Measurements from ENCODE around the gene CD59. TPM values are rescaled to one million over a fixed set of nuclear protein-coding genes. Genes with fewer than 3 reads are reported as not detected.

The CD59 gene
- total and polyA plus RNA-seq, 4 experiments from 2014 or later = 68.3 to 100 (median 85.9) TPM

DNA sequence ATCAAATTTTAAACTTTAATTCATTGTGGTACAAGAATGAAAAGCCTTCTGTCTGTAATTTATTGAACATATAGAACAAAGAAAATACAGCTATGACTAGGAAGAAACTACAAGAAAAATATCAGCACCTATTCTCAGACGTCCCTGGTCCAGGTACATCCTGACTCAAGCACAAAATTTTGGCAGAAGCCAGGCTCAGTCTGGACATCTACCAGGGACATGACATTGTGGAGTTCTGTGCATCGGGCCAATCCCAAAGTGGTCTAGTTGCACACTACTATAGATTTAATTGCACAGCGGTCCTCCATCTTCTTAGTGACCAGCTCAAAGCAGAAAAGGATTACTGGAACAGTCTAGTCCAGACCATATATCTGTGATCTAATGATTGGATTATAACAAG lies 15.7 kb upstream of the CD59 start:
- CTCF ChIA-PET (ENCODE audit: partially characterized antibody) = interaction anchor here (1.6 kb wide), 2 partner anchors 9 to 389 kb away, joined by 3 to 8 read pairs; no protein-coding TSS in a partner anchor
- intact Hi-C loops (cut with micrococcal nuclease) = no loop called here
- peak overlapping the region in 1 of 7 donors; percentile 31 for H3K27ac Mint-ChIP-seq
- H3K36me3 Mint-ChIP-seq = peaks cover 24 to 71% of the 10 kb centered on the region in 2 donors
- Histone ChIP-seq H3K27me3 (ENCODE audit: insufficient read depth, low read length) (no peaks in the 10 kb centered on the region), H3K27ac (ENCODE audit: low read depth, low read length) (no peak overlapping the region), H3K4me1 (ENCODE audit: insufficient read depth, low read length) (no peaks in the 10 kb centered on the region), H3K36me3 (ENCODE audit: insufficient read depth, low read length) (peaks cover 64% of the 10 kb centered on the region), H3K4me3 (ENCODE audit: low read length in 2 of 2) (no peak overlapping the region), H3K9me3 (ENCODE audit: control insufficient read depth in 1 of 2, low read length in 2 of 2) (no peaks in the 10 kb centered on the region)
- no peak overlapping the region for H3K4me3 Mint-ChIP-seq
- no peaks in the 10 kb centered on the region for H3K9me3 Mint-ChIP-seq
- H3K4me1 Mint-ChIP-seq = no peaks in the 10 kb centered on the region
- POLR2A ChIA-PET (ENCODE audit: partially characterized antibody) = no interaction called here
- no peaks in the 10 kb centered on the region for H3K27me3 Mint-ChIP-seq
- DNase-seq = no peak

DNA sequence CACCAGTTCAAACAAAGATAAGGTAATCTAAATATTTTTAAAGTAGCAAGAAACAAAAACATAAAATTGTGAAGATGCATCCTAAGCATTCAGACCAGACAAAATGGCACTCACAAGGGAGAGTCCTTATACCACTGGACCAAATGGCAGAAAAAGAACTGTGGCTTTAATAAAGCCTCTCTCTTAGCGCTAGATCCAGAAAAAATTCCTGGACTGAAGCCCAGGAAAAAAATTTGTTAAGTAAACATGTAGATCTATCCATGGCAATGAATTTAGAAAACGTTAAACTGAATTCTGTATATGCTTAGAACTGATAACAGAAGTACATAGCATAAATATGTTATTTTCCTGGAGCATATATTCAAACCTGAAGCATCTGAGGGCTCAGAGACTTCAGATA lies 11.8 kb upstream of the CD59 start:
- ChIA-PET POLR2A (ENCODE audit: partially characterized antibody) (no interaction called here), CTCF (ENCODE audit: partially characterized antibody) (no interaction called here)
- H3K27ac Mint-ChIP-seq = peak overlapping the region in 1 of 7 donors; percentile 14
- H3K4me1 Mint-ChIP-seq = peaks cover 0 to 2% (median 0%) of the 10 kb centered on the region in 4 donors
- H3K36me3 Mint-ChIP-seq = peaks cover 15 to 65% of the 10 kb centered on the region in 2 donors
- Histone ChIP-seq H3K4me1 (ENCODE audit: insufficient read depth, low read length) (no peaks in the 10 kb centered on the region), H3K4me3 (ENCODE audit: low read length in 2 of 2) (no peak overlapping the region), H3K27ac (ENCODE audit: low read depth, low read length) (no peak overlapping the region), H3K27me3 (ENCODE audit: insufficient read depth, low read length) (no peaks in the 10 kb centered on the region), H3K9me3 (ENCODE audit: control insufficient read depth in 1 of 2, low read length in 2 of 2) (no peaks in the 10 kb centered on the region), H3K36me3 (ENCODE audit: insufficient read depth, low read length) (peaks cover 57% of the 10 kb centered on the region)
- no peak for DNase-seq
- intact Hi-C loops (cut with micrococcal nuclease) = no loop called here
- H3K4me3 Mint-ChIP-seq = no peak overlapping the region
- no peaks in the 10 kb centered on the region for H3K9me3 Mint-ChIP-seq
- no peaks in the 10 kb centered on the region for H3K27me3 Mint-ChIP-seq

DNA sequence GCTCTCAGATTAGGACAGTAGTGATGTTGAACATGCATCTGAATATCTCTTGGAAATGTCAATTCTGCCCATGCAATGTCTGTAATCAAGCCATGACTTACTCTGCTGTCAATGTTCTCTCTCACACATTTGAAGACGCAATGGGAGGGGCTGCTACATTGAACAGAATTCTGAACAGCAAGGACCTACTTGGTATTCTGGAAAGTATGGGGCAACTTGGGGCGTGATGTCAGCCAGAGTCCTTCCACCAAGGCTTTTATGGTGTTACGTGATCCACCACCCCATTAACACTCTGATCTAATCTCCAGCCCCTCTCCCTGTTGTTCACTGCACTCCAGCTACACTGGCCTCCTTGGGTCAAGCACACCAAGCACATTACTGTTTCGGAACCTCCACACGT lies 7.1 kb upstream of the CD59 start:
- H3K36me3 Mint-ChIP-seq = peaks cover 6 to 37% of the 10 kb centered on the region in 2 donors
- Histone ChIP-seq H3K27me3 (ENCODE audit: insufficient read depth, low read length) (no peaks in the 10 kb centered on the region), H3K4me1 (ENCODE audit: insufficient read depth, low read length) (no peaks in the 10 kb centered on the region), H3K36me3 (ENCODE audit: insufficient read depth, low read length) (peaks cover 32% of the 10 kb centered on the region), H3K27ac (ENCODE audit: low read depth, low read length) (no peak overlapping the region), H3K4me3 (ENCODE audit: low read length in 2 of 2) (no peak overlapping the region), H3K9me3 (ENCODE audit: control insufficient read depth in 1 of 2, low read length in 2 of 2) (no peaks in the 10 kb centered on the region)
- H3K27ac Mint-ChIP-seq = peak overlapping the region in 3 of 7 donors; percentile 3 to 73 (median 56)
- intact Hi-C loops (cut with micrococcal nuclease) = loop anchor here (2.0 kb wide), 1 partner anchor 576 kb away; no protein-coding TSS in a partner anchor
- H3K9me3 Mint-ChIP-seq = no peaks in the 10 kb centered on the region
- CTCF ChIA-PET (ENCODE audit: partially characterized antibody) = interaction anchor here (0.9 to 3.7 kb wide), 17 partner anchors 8 to 577 kb away, joined by 3 to 74 read pairs (median 8); no protein-coding TSS in a partner anchor
- no peaks in the 10 kb centered on the region for H3K27me3 Mint-ChIP-seq
- no peak overlapping the region for H3K4me3 Mint-ChIP-seq
- DNase-seq = no peak
- peaks cover 0 to 4% (median 1%) of the 10 kb centered on the region in 4 donors for H3K4me1 Mint-ChIP-seq
- POLR2A ChIA-PET (ENCODE audit: partially characterized antibody) = interaction anchor here (1.2 kb wide), 1 partner anchor 11 kb away, joined by 3 read pairs; no protein-coding TSS in a partner anchor

DNA sequence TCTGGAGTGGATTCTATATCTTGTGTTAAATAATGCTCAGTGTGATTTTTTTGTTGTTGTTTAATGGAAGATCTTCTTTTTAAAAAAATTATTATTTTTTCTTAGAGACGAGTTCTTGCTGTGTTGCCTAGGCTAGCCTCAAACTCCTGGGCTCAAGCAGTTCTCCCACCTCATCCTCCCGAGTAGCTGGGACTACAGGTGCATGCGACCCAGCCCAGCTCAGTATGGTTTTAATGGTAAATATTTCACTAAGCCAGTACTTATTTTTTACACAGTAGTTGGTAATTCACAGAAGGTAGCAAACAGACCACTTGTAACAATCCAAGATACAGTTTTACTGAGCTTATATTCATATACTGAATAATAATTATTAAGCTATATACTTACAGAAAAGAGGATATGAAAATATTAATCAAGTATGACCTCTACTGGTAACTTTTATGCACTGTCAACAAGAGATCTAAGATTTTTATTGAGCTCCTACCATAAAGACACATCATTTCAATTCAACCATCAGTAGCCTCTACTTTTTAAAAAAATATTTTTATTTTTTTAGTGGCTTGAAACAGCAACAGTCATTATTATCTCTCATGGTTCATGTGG lies 6.1 kb upstream of the CD59 start:
- intact Hi-C loops (cut with micrococcal nuclease) = loop anchor here (1.0 to 2.0 kb wide), 2 partner anchors 26 to 576 kb away; no protein-coding TSS in a partner anchor
- Histone ChIP-seq H3K27ac (ENCODE audit: low read depth, low read length) (no peak overlapping the region), H3K4me3 (ENCODE audit: low read length in 2 of 2) (no peak overlapping the region), H3K27me3 (ENCODE audit: insufficient read depth, low read length) (no peaks in the 10 kb centered on the region), H3K4me1 (ENCODE audit: insufficient read depth, low read length) (no peaks in the 10 kb centered on the region), H3K9me3 (ENCODE audit: control insufficient read depth in 1 of 2, low read length in 2 of 2) (no peaks in the 10 kb centered on the region), H3K36me3 (ENCODE audit: insufficient read depth, low read length) (peaks cover 23% of the 10 kb centered on the region)
- Mint-ChIP-seq H3K4me1 (peaks cover 0 to 4% (median 3%) of the 10 kb centered on the region in 4 donors), H3K9me3 (no peaks in the 10 kb centered on the region), H3K4me3 (no peak overlapping the region), H3K27me3 (no peaks in the 10 kb centered on the region), H3K27ac (peak overlapping the region in 1 of 7 donors; percentile 41), H3K36me3 (peaks cover 4 to 33% of the 10 kb centered on the region in 2 donors)
- peak in 4 of 5 donors; percentile 15 to 35 (median 34) for DNase-seq
- POLR2A ChIA-PET (ENCODE audit: partially characterized antibody) = interaction anchor here (0.6 to 1.2 kb wide), 5 partner anchors 10 to 380 kb away, joined by 3 to 4 read pairs (median 3); no protein-coding TSS in a partner anchor
- CTCF ChIA-PET (ENCODE audit: partially characterized antibody) = interaction anchor here (0.6 to 3.7 kb wide), 41 partner anchors 9 to 580 kb away, joined by 3 to 74 read pairs (median 4); partner anchors contain the start of gene FBXO3

DNA sequence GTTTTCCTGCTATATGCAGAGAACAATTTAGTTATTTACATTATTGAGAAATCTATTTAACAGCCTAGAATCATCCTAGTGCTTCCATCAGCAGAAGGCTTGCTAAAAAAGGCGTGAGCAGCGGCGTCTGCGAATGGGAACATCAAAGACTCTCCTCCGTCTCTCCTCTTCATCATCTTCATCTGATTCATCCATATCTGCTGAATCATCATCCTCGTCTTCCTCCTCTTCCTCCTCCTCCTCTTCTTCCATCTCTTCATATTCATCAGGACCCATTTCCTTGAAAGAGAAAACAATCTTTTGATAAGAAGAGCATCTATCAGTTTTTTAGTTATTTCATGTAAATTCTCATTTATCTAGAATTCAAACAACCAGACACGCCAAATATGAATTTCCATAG lies 5.6 kb upstream of the CD59 start:
- intact Hi-C loops (cut with micrococcal nuclease) = loop anchor here (1.0 to 2.0 kb wide), 2 partner anchors 26 to 575 kb away; no protein-coding TSS in a partner anchor
- CTCF ChIA-PET (ENCODE audit: partially characterized antibody) = interaction anchor here (0.8 to 3.7 kb wide), 31 partner anchors 8 to 580 kb away, joined by 3 to 74 read pairs (median 5); partner anchors contain the start of gene FBXO3
- DNase-seq = no peak
- peaks cover 19% of the 10 kb centered on the region for H3K36me3 ChIP-seq (ENCODE audit: insufficient read depth, low read length)
- POLR2A ChIA-PET (ENCODE audit: partially characterized antibody) = interaction anchor here (0.9 to 1.1 kb wide), 2 partner anchors 11 to 380 kb away, joined by 3 to 4 read pairs; no protein-coding TSS in a partner anchor
- H3K27me3 Mint-ChIP-seq = no peaks in the 10 kb centered on the region
- no peaks in the 10 kb centered on the region for H3K9me3 ChIP-seq (ENCODE audit: control insufficient read depth in 1 of 2, low read length in 2 of 2)
- no peaks in the 10 kb centered on the region for H3K4me1 ChIP-seq (ENCODE audit: insufficient read depth, low read length)
- H3K9me3 Mint-ChIP-seq = peaks cover 0 to 2% (median 0%) of the 10 kb centered on the region in 8 donors
- peaks cover 4 to 28% of the 10 kb centered on the region in 2 donors for H3K36me3 Mint-ChIP-seq
- no peak overlapping the region for H3K4me3 ChIP-seq (ENCODE audit: low read length in 2 of 2)
- H3K27ac Mint-ChIP-seq = peak overlapping the region in 3 of 7 donors; percentile 13 to 75 (median 71)
- no peaks in the 10 kb centered on the region for H3K27me3 ChIP-seq (ENCODE audit: insufficient read depth, low read length)
- no peak overlapping the region for H3K27ac ChIP-seq (ENCODE audit: low read depth, low read length)
- no peak overlapping the region for H3K4me3 Mint-ChIP-seq
- peaks cover 2 to 7% (median 5%) of the 10 kb centered on the region in 4 donors for H3K4me1 Mint-ChIP-seq

DNA sequence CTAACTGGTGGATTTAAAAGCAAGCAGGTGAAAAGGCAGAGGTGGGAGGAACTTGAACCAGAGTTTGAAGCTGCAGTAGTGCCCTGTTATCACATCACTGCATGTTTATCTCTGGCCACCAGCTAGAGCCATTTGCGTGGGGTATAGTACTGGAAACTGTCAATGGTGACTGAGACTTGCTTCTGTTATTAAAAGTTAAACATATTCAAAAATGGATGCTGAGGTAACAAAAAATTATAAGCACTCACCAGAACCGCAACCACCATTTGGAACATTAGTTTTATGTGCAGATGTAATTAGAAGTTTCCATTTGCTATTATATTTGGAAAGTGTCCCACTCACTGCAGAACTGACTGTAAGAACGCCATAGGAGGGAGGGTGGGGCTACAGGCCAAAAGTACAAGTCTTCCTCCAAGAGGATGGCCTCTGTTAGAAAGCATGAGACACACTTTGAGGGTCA lies 1.2 kb upstream of the CD59 start:
- Mint-ChIP-seq H3K9me3 (peaks cover 0 to 2% (median 0%) of the 10 kb centered on the region in 8 donors), H3K27me3 (no peaks in the 10 kb centered on the region), H3K4me1 (peaks cover 20 to 37% (median 31%) of the 10 kb centered on the region in 4 donors), H3K36me3 (no peaks in the 10 kb centered on the region), H3K27ac (peak overlapping the region; percentile 0 to 90 (median 55)), H3K4me3 (peak overlapping the region in 5 of 8 donors; percentile 88 to 96 (median 92))
- H3K4me3 ChIP-seq (ENCODE audit: low read length in 2 of 2) = no peak overlapping the region
- no peaks in the 10 kb centered on the region for H3K9me3 ChIP-seq (ENCODE audit: control insufficient read depth in 1 of 2, low read length in 2 of 2)
- DNase-seq = no peak
- H3K4me1 ChIP-seq (ENCODE audit: insufficient read depth, low read length) = peaks cover 19% of the 10 kb centered on the region
- no peaks in the 10 kb centered on the region for H3K27me3 ChIP-seq (ENCODE audit: insufficient read depth, low read length)
- no peaks in the 10 kb centered on the region for H3K36me3 ChIP-seq (ENCODE audit: insufficient read depth, low read length)
- CTCF ChIA-PET (ENCODE audit: partially characterized antibody) = interaction anchor here (1.3 kb wide), 1 partner anchor 375 kb away, joined by 3 read pairs; no protein-coding TSS in a partner anchor
- no peak overlapping the region for H3K27ac ChIP-seq (ENCODE audit: low read depth, low read length)
- POLR2A ChIA-PET (ENCODE audit: partially characterized antibody) = interaction anchor here (1.0 to 4.9 kb wide), 3 partner anchors 25 to 37 kb away, joined by 3 to 33 read pairs (median 24); partner anchors contain the start of genes C11orf91 and FBXO3
- intact Hi-C loops (cut with micrococcal nuclease) = loop anchor here (2.0 to 10.0 kb wide), 3 partner anchors 483 to 577 kb away; partner anchors contain the start of genes CSTF3 and HIPK3

All from CD4-positive, alpha-beta memory T cell (primary cell).